SJSA1 (cell line): ENCODE results near the gene TMEM178B. TPM values are rescaled to one million over a fixed set of nuclear protein-coding genes. Genes with fewer than 3 reads are reported as not detected.
"Not testable (repeated sequence)": the region's sequence is repeated elsewhere in the genome, so short reads cannot be mapped to it uniquely, and the experiment has no call there.

Experiments
- DNase-seq, 2 experiments: peaks; one replicate each; pipeline ENCODE4 v3.0.0-alpha.2; 2015 to 2020; ENCODE audit warnings: low spot score in 2 of 2, low read depth in 1 of 2
- H3K27ac ChIP-seq: fragments of 250-450 bp; sonication (Bioruptor Pico); 2 replicates; pipeline ENCODE4 v1.5.1; 2020; ENCODE audit warnings: mild to moderate bottlenecking, moderate library complexity
- H3K27me3 ChIP-seq: fragments of 250-450 bp; sonication (Bioruptor Pico); replicated peaks from 2 replicates; pipeline ENCODE4 v1.5.1; 2020; ENCODE audit warnings: mild to moderate bottlenecking, moderate library complexity
- H3K36me3 ChIP-seq: fragments of 250-450 bp; sonication (Bioruptor Pico); 2 replicates; pipeline ENCODE4 v1.5.1; 2020; ENCODE audit warnings: mild to moderate bottlenecking
- H3K4me1 ChIP-seq: fragments of 250-450 bp; sonication (Bioruptor Pico); replicated peaks from 2 replicates; pipeline ENCODE4 v1.6.1; 2021; ENCODE audit warnings: mild to moderate bottlenecking
- H3K4me3 ChIP-seq: fragments of 250-450 bp; sonication (Bioruptor Pico); 2 replicates; pipeline ENCODE4 v1.5.1; 2020; ENCODE audit warnings: mild to moderate bottlenecking
- H3K9me3 ChIP-seq: fragments of 250-450 bp; sonication (Bioruptor Pico); replicated peaks from 2 replicates; pipeline ENCODE4 v1.5.1; 2020; ENCODE audit warnings: mild to moderate bottlenecking
- total RNA-seq: library from RNA; depleted of rRNA; stranded (reverse); fragments of >200 nt; shearing (Covaris generic); gene quantifications from 2 replicates; pipeline ENCODE4 v1.2.3, GENCODE V29; 2014

TMEM178B gene
- total RNA-seq, 1 experiment from 2014 or later: under 0.01 TPM

- Histone ChIP-seq H3K27me3 (0 out of 2 replicates have a peak, but pooled peaks cover 5% of the 10 kb centered on the region), H3K4me1 (no peaks in the 10 kb centered on the region), H3K9me3 (no peaks in the 10 kb centered on the region), H3K27ac (no peak overlapping the region), H3K36me3 (no peaks in the 10 kb centered on the region), H3K4me3 (no peak overlapping the region)
- DNase-seq: no peak
Observed at GRCh38 chr7:141055146-141055545, 18.7 kb upstream of the TMEM178B start.

GRCh38 chr7:141057788-141058187, 16.1 kb upstream of the TMEM178B start:
- H3K27ac ChIP-seq: no peak overlapping the region
- no peak overlapping the region for H3K4me3 ChIP-seq
- no peaks in the 10 kb centered on the region for H3K36me3 ChIP-seq
- DNase-seq: no peak
- H3K27me3 ChIP-seq: 0 out of 2 replicates have a peak, but pooled peaks cover 5% of the 10 kb centered on the region
- H3K9me3 ChIP-seq: no peaks in the 10 kb centered on the region
- H3K4me1 ChIP-seq: no peaks in the 10 kb centered on the region

GRCh38 chr7:141067856-141068255, 6.0 kb upstream of the TMEM178B start:
- H3K27ac ChIP-seq, H3K36me3 ChIP-seq, DNase-seq, H3K9me3 ChIP-seq, H3K4me3 ChIP-seq: not testable (repeated sequence)
- H3K27me3 ChIP-seq: peaks cover 24% of the 10 kb centered on the region
- peaks cover 10% of the 10 kb centered on the region for H3K4me1 ChIP-seq

GRCh38 chr7:141071260-141071854, 2.5 kb upstream of the TMEM178B start:
- Histone ChIP-seq H3K36me3 (no peaks in the 10 kb centered on the region), H3K4me1 (peaks cover 19% of the 10 kb centered on the region), H3K9me3 (no peaks in the 10 kb centered on the region), H3K4me3 (no peak overlapping the region), H3K27ac (no peak overlapping the region), H3K27me3 (peaks cover 58% of the 10 kb centered on the region)
- DNase-seq: peak in 1 of 2 experiments; percentile 41

GRCh38 chr7:141071855-141072547, 1.9 kb upstream of the TMEM178B start:
- H3K9me3 ChIP-seq: no peaks in the 10 kb centered on the region
- H3K36me3 ChIP-seq: no peaks in the 10 kb centered on the region
- no peak overlapping the region for H3K27ac ChIP-seq
- H3K4me1 ChIP-seq: peaks cover 19% of the 10 kb centered on the region
- DNase-seq: no peak
- peaks cover 64% of the 10 kb centered on the region for H3K27me3 ChIP-seq
- no peak overlapping the region for H3K4me3 ChIP-seq

- Histone ChIP-seq H3K27ac (no peak overlapping the region), H3K4me1 (peaks cover 19% of the 10 kb centered on the region), H3K27me3 (peaks cover 71% of the 10 kb centered on the region), H3K9me3 (no peaks in the 10 kb centered on the region), H3K36me3 (no peaks in the 10 kb centered on the region), H3K4me3 (no peak overlapping the region)
- DNase-seq: peak in 1 of 2 experiments; percentile 3
Observed at GRCh38 chr7:141072548-141073172, 1.2 kb upstream of the TMEM178B start.

GRCh38 chr7:141073173-141073640, 657 bp upstream of the TMEM178B start:
- Histone ChIP-seq H3K9me3 (no peaks in the 10 kb centered on the region), H3K4me1 (peaks cover 19% of the 10 kb centered on the region), H3K36me3 (no peaks in the 10 kb centered on the region), H3K4me3 (no peak overlapping the region), H3K27me3 (peaks cover 72% of the 10 kb centered on the region), H3K27ac (no peak overlapping the region)
- DNase-seq: peak; percentile 5 to 40

GRCh38 chr7:141074162-141074991, 513 bp downstream of the TMEM178B start:
- H3K27ac ChIP-seq: no peak overlapping the region
- H3K36me3 ChIP-seq: no peaks in the 10 kb centered on the region
- peaks cover 72% of the 10 kb centered on the region for H3K27me3 ChIP-seq
- no peak overlapping the region for H3K4me3 ChIP-seq
- no peak for DNase-seq
- no peaks in the 10 kb centered on the region for H3K9me3 ChIP-seq
- H3K4me1 ChIP-seq: peaks cover 19% of the 10 kb centered on the region

GRCh38 chr7:141074997-141075396, 1.1 kb downstream of the TMEM178B start:
- H3K4me3 ChIP-seq: no peak overlapping the region
- H3K9me3 ChIP-seq: no peaks in the 10 kb centered on the region
- no peak for DNase-seq
- no peaks in the 10 kb centered on the region for H3K36me3 ChIP-seq
- H3K27ac ChIP-seq: no peak overlapping the region
- H3K27me3 ChIP-seq: peaks cover 72% of the 10 kb centered on the region
- H3K4me1 ChIP-seq: peaks cover 19% of the 10 kb centered on the region

- Histone ChIP-seq H3K27me3 (peaks cover 63% of the 10 kb centered on the region), H3K36me3 (no peaks in the 10 kb centered on the region), H3K27ac (no peak overlapping the region), H3K4me3 (no peak overlapping the region), H3K4me1 (peaks cover 19% of the 10 kb centered on the region), H3K9me3 (no peaks in the 10 kb centered on the region)
- no peak for DNase-seq
Observed at GRCh38 chr7:141076377-141076776, 2.5 kb downstream of the TMEM178B start.

GRCh38 chr7:141079219-141079618, 5.4 kb downstream of the TMEM178B start:
- Histone ChIP-seq H3K27ac (no peak overlapping the region), H3K36me3 (no peaks in the 10 kb centered on the region), H3K9me3 (no peaks in the 10 kb centered on the region), H3K4me1 (no peaks in the 10 kb centered on the region), H3K4me3 (no peak overlapping the region), H3K27me3 (peaks cover 34% of the 10 kb centered on the region)
- no peak for DNase-seq

GRCh38 chr7:141089490-141089889, 15.6 kb downstream of the TMEM178B start:
- H3K36me3 ChIP-seq, H3K27me3 ChIP-seq, H3K27ac ChIP-seq, H3K4me1 ChIP-seq, H3K4me3 ChIP-seq, H3K9me3 ChIP-seq, DNase-seq: not testable (repeated sequence)

- no peaks in the 10 kb centered on the region for H3K9me3 ChIP-seq
- H3K27ac ChIP-seq: no peak overlapping the region
- DNase-seq: no peak
- no peaks in the 10 kb centered on the region for H3K36me3 ChIP-seq
- no peaks in the 10 kb centered on the region for H3K27me3 ChIP-seq
- H3K4me1 ChIP-seq: no peaks in the 10 kb centered on the region
- H3K4me3 ChIP-seq: no peak overlapping the region
Observed at GRCh38 chr7:141094336-141095070, 20.6 kb downstream of the TMEM178B start.
